Activated CD8-positive, alpha-beta memory T cell treated with anti-CD3 and anti-CD28 coated beads for 1 hour (primary cell): Measurements from ENCODE around the gene FGFRL1.
"Not testable (repeated sequence)": the region's sequence is repeated elsewhere in the genome, so short reads cannot be mapped to it uniquely, and the experiment has no call there.

Source experiments
- DNase-seq, 2 donors: peaks; one replicate each; pipeline ENCODE4 v3.0.0-alpha.2; 2020; ENCODE audit warnings: low read depth in 1 of 2; ENCODE audit errors: extremely low read depth in 1 of 2

Gene FGFRL1

DNA sequence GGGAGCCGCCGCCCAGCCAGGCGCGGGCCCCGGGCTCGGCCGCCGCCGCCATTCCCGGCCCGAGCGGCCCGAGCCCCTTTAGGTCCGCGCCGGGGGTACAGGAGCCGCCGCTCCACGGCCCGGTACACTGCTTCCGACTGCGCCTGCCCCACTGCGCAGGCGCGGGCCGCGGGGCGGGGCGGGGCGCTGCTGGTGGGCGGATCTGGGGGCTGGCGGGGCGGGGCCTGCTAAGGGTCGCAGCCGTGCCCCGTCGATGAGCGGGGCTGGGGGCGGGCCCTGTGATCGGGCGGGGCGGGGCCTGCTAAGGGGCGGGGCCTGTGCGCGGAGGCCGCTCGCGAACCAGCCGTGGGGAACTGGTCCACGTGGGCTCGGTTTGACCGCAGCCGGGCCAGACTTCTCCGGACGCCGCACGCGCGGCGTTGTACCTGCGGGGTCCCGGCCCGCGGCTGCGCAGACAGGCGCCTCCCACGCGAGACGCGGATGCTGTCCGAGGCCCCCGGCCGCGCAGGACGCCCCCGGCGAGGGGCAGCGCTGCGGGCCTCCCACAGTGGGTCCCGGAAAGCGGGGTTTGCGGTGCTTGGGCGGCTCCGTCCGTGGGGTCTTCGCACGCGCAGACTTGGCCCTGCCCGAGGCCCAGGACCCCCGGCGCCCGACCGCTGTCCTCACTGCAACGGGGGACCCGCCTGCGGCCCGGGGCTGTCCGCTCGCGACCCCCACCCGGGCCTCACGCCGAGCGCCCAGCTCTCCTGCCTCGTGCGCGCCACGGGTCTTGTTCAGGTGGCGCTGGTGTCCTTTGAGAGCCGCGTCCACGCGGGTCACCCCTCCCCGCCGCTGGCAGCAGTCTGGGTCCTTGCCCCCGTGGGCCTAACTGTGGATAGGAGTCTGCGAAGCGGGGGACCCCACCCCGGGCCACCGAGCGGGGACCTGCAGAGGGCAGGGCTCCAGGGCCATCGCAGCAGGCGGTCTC is 37.7 kb upstream of the FGFRL1 start, which contains the start of gene DGKQ:
Gene DGKQ (minus strand): TSS at position 139 of the 967 bp plus-strand sequence. CDS start 87 bp downstream, at position 52.
- peak; percentile 59 to 88 for DNase-seq

DNA sequence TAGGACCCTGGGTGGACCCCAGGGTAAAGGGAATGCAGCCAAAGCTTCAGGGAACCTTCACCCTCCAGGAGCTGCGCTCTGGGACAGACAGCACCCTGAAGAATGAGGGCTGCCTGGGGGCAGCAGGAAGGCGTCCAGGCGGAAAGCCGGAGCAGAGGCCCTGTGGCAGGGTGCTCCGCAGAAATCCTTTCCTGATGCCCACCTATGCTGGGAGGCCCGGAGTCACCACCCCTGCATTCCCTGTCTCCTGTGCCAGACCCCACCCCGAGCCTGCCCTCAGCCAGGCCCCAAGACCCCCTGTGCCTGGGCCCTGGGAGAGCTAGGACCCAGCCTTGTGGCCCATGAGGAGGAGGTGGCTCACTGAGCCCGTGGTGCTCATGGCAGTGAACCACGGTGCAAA is 36.8 kb upstream of the FGFRL1 start:
- no peak for DNase-seq

DNA sequence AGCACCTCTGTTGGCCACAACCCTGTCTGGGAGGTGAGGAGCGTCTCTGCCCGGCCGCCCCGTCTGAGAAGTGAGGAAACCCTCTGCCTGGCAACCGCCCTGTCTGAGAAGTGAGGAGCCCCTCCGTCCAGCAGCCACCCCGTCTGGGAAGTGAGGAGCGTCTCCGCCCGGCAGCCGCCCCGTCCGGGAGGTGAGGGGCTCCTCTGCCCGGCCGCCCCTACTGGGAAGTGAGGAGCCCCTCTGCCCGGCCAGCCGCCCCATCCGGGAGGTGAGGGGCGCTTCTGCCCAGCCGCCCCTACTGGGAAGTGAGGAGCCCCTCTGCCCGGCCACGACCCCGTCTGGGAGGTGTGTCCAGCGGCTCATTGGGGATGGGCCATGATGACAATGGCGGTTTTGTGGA is 35.4 kb upstream of the FGFRL1 start:
- not testable (repeated sequence) for DNase-seq

DNA sequence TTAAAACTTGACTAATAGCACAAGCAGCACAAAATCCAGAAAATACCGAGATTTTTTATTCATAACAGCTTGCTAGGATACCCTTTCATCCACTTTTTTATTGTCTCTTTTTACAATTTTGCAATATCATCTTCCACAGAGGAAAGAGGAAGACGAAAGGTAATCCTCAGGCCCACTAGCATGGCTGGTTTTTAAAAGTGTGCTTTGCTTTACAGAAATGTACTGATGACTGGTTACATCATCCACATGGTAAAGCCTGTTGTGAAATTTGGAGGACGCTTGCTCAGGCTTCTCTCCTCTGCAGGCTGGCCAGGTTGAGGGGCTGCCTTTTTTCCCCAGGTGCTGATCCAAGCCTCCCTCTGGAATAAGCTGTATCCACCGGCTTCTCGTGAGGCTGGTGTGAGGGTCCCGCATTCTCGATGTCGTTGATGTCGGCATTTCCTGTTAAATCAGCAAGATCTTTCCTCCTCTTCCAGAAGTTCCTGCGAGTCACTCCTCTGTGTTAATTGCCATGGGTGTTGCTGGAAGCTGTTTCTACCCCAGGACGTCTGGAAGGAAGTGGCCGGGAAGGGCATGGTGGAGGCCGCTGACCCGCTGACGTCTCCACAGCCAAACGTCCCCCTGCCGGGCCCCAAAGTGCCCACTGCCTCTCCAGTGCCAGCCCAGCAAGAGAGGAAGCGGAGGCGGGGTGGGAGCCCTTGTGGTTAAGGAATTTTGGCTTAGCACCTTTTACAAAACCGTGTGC is 32.3 kb upstream of the FGFRL1 start:
- no peak for DNase-seq

DNA sequence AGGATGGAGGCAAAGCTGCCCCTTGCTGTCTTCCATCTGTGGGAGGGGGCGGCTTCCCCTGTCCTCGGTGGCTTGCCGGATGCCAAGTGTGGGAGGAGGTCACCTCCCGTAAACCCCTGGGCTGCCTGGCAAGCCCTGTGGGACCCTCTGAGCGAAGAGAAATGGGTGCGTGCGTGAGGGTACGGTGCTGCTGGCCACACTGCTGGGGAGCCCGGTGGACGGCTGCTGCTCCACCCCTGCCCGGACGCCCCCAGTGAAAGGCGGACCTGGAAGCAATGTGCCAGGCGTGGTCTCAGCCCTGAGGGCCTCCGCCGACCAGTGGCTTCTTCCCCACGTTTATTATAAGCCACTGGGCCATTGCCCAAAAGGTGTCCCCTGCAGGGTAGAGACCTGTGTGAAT is 29.1 kb upstream of the FGFRL1 start:
- no peak for DNase-seq

GRCh38 chr4:982814-983213 is 28.6 kb upstream of the FGFRL1 start:
- no peak for DNase-seq

DNA sequence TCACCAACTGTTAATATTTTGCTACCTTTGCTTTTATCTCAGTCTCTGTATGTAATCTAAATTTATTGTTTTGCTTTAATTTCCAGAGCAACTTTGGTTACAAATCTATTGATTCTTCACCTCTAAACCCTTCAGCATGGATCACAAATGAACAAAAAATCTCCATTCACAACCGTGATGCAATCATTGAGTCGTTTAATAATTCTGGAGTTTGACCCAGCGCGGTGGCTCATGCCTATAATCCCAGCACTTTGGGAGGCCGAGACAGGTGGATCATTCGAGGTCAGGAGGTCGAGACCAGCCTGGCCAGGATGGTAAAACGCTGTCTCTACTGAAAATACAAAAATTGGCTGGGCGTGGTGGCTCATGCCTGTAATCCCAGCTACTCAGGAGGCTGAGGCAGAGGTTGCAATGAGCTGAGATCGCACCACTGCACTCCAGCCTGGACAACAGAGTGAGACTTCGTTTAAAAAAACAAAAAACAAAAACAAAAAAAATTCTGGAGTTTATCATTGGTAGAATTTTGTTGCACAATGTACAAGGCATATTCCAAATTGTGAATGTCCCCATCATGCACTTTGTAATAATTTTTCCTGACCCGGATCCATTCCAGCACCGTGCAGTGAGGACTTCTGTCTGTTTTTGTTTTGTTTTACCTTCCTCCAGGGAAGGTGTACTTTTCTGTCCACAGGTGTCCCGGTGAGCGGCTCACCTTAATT is 26.9 kb upstream of the FGFRL1 start:
- no peak for DNase-seq

GRCh38 chr4:985123-985830 is 26.1 kb upstream of the FGFRL1 start:
- peak in 1 of 2 donors; percentile 57 for DNase-seq

DNA sequence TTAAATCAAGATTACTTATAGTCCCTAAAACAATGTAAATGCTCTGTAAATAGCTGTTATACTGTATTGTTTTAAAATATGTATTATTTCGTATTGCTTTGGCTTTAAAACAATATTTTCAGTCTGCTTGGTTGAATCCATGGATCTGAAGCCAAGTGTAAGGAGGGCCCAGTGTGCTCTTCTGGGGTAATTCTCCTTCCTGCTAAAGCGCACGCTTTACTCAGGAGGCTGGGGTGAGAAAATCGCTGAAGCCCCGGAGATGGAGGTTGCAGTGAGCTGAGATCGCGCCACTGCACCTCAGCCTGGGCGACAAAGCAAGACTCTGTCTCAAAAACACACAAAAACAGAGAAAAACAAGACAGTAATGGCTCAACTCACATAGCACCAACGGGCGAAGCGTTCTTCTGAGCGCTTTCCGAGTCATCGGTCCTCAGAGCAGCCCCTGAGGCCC is 25.0 kb upstream of the FGFRL1 start:
- no peak for DNase-seq

DNA sequence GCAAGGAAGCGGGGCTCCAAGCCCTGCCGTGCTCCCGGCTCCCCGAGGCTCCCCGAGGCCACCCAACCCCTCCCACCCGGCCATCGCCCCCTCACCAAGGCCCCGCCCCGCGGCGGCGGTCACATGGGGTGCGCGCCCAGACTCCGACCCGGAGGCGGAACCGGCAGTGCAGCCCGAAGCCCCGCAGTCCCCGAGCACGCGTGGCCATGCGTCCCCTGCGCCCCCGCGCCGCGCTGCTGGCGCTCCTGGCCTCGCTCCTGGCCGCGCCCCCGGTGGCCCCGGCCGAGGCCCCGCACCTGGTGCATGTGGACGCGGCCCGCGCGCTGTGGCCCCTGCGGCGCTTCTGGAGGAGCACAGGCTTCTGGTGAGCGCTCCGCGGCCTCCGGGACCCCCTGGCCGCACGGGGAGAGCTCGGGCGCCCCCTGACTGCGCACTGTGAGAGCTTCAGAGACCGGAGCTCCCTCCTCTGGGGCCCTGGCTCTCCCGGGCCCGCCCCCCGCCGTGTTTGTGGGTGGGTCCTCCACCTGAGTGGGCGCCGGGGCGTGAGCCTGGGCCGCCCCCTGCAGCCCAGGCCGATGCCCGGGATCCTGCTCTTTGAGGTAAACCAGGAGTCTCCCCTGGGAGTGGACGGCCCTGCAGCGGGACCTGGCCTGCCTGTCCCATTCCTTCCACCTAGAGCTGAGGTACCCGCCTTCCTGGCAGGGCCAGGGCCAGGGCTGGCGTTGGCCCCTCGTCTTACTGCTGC is 24.4 kb upstream of the FGFRL1 start, which contains the start of gene IDUA:
Gene IDUA (plus strand): TSS at position 166 of the 745 bp plus-strand sequence. CDS start 41 bp downstream, at position 207.
- peak; percentile 61 to 82 for DNase-seq

DNA sequence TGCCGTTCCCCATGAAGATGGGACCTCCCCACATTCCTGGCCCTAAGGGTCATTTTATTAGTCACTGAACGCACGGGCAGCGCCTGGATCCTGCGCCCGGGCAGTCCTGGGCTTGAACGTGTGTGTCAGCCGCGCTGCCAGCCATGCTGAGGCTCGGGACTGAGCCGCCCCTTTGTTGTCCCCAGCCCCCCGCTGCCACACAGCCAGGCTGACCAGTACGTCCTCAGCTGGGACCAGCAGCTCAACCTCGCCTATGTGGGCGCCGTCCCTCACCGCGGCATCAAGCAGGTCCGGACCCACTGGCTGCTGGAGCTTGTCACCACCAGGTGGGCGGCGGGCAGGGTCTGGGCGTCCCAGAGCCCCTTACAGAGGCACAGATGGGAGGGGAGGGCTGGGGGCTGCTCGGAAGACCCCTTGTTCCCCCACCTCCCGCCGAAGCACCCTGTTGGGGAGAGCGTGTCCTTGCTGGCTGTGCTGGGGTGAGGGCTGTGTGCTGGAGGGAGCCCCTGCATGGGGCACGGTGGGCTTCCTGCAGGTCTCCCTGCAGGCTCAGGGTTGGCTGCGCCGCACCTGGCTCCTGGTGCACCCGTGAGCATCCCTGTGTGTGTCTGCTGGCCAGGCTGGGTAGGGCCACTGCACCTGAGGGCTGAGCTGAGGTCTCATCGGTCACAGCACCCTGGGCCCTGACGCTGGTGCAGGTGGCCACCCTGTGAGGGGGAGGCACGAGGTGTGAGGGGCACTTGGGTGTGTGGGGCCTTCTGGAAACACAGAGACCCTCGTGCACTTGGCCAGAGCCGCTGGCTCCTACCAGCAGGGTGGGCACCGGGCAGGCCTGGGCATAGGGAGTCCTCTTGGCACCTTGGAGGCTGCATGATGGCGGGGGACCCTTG is 23.6 kb upstream of the FGFRL1 start:
- DNase-seq: no peak

DNA sequence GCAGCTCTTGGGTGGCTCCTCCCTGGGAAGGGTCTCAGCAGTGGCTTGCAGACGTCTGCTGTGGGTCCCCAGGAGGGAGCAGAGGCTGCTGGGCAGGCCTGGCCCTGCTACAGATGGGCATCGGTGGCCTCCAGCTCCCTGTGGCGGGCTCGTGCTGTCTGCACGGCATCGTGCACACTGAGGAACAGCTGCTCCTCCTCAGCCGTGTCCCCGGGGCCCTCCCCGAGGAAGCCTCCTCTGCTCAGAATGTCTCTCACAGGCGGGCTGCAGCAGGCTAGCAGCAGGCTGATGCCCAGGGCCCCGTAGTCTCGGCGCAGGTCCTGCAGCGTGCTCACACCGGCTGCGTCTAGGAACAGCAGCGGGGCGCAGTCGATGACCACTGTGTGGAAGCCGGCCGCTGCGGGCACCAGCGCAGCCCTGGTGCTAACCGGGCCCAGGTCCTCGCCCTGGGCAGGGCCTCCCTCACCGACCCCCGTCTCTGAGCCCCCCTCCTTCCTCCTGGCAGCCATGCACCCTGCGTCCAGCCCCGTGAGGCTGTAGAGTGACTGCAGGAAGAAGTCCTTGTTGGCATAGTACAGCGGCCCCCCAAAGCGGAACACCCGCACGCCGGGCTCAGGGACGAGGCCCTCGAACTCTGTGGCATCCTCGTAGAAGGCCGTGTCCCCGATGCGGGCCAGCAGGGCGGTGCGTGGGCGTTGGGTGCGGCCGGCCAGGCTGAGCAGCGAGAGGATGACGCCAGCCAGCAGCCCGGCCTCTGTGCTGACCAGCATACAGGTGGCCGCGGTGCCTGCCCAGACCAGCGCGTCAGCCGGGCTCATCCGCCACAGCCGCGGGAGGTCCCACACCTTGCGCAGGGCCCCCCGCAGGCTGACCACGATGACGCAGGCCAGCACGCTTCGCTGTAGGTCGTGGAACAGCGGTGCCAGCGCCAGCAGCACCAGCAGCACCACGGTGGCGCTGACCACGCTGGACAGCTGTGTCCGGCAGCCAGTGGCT is 22.4 kb upstream of the FGFRL1 start:
- DNase-seq: no peak

GRCh38 chr4:989722-990471 is 21.5 kb upstream of the FGFRL1 start:
- DNase-seq: no peak

GRCh38 chr4:990746-991367 is 20.6 kb upstream of the FGFRL1 start:
- DNase-seq: no peak

GRCh38 chr4:991451-992296 is 19.8 kb upstream of the FGFRL1 start:
- DNase-seq: no peak
